WERI-Rb-1 (cell line): ENCODE results near the gene DHRS7B.

ENCODE experiments used
- DNase-seq: peaks from one replicate; pipeline ENCODE4 v3.0.0-alpha.2; 2020
- H3K27ac ChIP-seq: fragments of 250-450 bp; sonication (Bioruptor Pico); 2 replicates; pipeline ENCODE4 v1.5.1; 2020; ENCODE audit warnings: mild to moderate bottlenecking, moderate library complexity
- H3K27me3 ChIP-seq: fragments of 250-450 bp; sonication (Bioruptor Pico); 2 replicates; pipeline ENCODE4 v1.5.1; 2021; ENCODE audit warnings: mild to moderate bottlenecking, low read depth, moderate library complexity; ENCODE audit not compliant: insufficient read depth, severe bottlenecking
- H3K36me3 ChIP-seq: fragments of 250-450 bp; sonication (Bioruptor Pico); 2 replicates; pipeline ENCODE4 v1.5.1; 2020; ENCODE audit warnings: mild to moderate bottlenecking, moderate library complexity
- H3K4me3 ChIP-seq: 2 replicates; pipeline ENCODE4 v1.5.1; 2011; ENCODE audit warnings: low read depth, mild to moderate bottlenecking, control low read depth, low read length
- H3K9me3 ChIP-seq: fragments of 250-450 bp; sonication (Bioruptor Pico); 2 replicates; pipeline ENCODE4 v1.5.1; 2021; ENCODE audit warnings: mild to moderate bottlenecking, moderate library complexity; ENCODE audit not compliant: severe bottlenecking
- TF ChIP-seq, protein P1 (sequence below): IDR thresholded peaks from 2 replicates; pipeline ENCODE4 v1.5.1; 2011; ENCODE audit warnings: low read depth, mild to moderate bottlenecking, control low read depth, inconsistent platforms, low read length

The DHRS7B gene

DNA sequence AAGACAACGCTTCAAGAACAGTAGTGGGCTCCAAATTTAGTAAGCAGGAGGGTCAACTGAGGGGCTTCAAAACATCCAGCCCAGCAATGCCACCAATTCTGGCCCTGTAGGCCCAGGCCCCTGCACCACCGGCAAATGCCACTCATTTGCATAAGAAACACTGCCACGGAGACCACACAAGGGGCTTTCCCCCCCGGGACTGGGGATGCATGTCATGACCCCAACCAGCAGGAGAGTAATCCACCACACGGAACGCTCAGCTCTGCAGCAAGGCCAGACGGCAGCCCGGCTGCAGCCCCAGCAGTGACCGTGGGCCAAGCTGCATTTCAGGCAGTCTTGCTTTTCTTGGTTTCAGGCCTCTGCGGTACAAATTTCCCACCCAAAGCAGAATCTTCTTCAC is 73.1 kb downstream of the DHRS7B start:
- H3K27ac ChIP-seq = peak overlapping the region; percentile 45
- TF ChIP-seq, protein P1, sequence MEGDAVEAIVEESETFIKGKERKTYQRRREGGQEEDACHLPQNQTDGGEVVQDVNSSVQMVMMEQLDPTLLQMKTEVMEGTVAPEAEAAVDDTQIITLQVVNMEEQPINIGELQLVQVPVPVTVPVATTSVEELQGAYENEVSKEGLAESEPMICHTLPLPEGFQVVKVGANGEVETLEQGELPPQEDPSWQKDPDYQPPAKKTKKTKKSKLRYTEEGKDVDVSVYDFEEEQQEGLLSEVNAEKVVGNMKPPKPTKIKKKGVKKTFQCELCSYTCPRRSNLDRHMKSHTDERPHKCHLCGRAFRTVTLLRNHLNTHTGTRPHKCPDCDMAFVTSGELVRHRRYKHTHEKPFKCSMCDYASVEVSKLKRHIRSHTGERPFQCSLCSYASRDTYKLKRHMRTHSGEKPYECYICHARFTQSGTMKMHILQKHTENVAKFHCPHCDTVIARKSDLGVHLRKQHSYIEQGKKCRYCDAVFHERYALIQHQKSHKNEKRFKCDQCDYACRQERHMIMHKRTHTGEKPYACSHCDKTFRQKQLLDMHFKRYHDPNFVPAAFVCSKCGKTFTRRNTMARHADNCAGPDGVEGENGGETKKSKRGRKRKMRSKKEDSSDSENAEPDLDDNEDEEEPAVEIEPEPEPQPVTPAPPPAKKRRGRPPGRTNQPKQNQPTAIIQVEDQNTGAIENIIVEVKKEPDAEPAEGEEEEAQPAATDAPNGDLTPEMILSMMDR = no peak
- H3K27me3 ChIP-seq = no peaks in the 10 kb centered on the region
- peaks cover 38% of the 10 kb centered on the region for H3K36me3 ChIP-seq
- peak; percentile 28 for DNase-seq
- no peak overlapping the region for H3K4me3 ChIP-seq
- no peaks in the 10 kb centered on the region for H3K9me3 ChIP-seq

DNA sequence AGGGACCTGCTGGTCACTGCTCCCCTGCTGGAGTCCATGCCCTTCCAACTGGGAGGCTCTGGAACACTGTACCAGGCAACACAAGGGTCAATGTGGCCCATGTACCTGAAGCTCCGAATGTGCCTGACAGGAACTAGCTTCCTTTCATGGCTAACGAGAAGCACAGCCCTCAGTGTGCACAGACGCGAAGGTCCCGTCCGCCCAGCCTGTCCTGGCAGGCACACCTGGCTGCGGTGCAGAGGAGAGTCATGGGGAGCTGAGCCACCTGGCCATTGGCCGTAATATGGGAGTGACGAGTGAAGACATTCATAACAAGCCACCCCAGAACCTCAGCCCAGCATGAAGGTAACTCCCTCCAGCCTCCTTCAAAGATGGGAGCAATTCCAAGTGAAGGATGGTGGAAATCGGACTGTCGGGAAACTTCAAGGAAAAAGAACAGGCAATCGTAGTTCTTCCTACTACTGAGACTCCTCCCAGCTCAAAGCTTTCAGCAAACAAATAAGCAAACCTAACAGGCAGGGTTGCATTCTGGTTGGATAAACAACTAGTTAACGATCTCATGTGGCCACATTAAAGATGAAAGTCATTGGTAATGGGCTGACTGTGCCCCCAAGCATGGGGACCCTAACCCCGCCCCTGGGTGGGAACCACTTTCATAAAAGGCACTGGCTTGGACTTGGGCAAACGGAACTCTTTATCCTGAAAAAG is 74.0 kb downstream of the DHRS7B start:
- Histone ChIP-seq H3K27me3 (no peaks in the 10 kb centered on the region), H3K9me3 (no peaks in the 10 kb centered on the region), H3K27ac (no peak overlapping the region), H3K4me3 (no peak overlapping the region), H3K36me3 (peaks cover 38% of the 10 kb centered on the region)
- no peak for DNase-seq
- TF ChIP-seq, protein P1 = no peak

DNA sequence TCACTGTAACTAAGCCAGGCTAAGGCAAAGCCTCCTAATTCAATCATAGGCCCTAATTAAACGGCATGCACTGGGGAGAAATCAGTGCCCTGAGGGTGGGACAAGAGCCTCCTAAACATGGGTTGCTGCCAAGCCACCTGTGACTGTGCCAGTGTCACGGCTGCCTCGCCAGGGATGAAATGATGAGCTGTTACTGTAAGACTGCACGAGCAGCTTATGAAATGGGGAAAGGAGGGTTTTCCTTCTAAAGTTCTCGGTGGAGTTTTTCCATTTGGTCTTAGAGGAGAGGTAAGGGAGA is 74.5 kb downstream of the DHRS7B start:
- Histone ChIP-seq H3K36me3 (peaks cover 38% of the 10 kb centered on the region), H3K27ac (no peak overlapping the region), H3K27me3 (no peaks in the 10 kb centered on the region), H3K4me3 (no peak overlapping the region), H3K9me3 (no peaks in the 10 kb centered on the region)
- no peak for DNase-seq
- TF ChIP-seq, protein P1 = no peak

DNA sequence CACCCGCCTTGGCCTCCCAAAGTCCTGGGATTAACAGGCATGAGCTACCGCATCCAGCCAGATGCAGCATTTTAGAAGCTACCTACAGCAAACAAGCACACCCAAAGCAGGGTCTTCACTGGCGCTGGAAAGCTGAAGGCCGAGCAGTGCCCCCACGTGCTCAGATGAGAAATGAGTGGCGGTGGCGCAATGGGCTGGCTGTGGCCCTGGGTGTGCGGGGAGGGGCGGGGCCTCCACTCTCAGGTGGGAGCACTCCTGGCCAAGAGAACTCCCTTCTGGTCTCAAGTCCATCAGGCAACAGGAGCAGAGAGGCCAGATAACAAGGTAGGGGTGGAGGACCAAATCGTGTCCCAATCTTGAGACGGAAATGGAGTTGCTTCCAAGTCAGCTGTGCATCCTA is 75.1 kb downstream of the DHRS7B start:
- TF ChIP-seq, protein P1 = no peak
- H3K27me3 ChIP-seq = no peaks in the 10 kb centered on the region
- H3K36me3 ChIP-seq = peaks cover 37% of the 10 kb centered on the region
- no peaks in the 10 kb centered on the region for H3K9me3 ChIP-seq
- no peak overlapping the region for H3K27ac ChIP-seq
- no peak for DNase-seq
- no peak overlapping the region for H3K4me3 ChIP-seq

DNA sequence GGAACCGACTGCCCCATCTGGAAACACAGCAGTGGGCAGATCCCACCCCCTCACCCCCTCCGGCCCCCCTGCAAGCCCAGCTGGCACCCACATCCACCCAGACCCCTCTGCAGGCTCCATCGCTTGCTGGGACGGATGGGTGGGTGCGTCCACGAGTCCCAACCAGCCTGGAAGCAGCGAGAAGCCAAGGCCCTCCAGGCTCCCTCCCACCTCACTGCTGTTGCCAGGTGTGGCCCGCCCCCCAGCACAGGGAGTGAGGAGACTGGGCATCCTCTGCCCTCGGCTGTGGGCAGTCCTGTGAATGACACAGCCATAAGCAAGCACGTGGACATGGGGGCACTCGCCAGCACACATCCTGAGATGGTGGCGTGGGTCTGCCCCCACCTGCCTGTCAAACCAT is 75.7 kb downstream of the DHRS7B start:
- peaks cover 37% of the 10 kb centered on the region for H3K36me3 ChIP-seq
- DNase-seq = no peak
- no peak overlapping the region for H3K27ac ChIP-seq
- no peak overlapping the region for H3K4me3 ChIP-seq
- no peaks in the 10 kb centered on the region for H3K9me3 ChIP-seq
- TF ChIP-seq, protein P1 = no peak
- H3K27me3 ChIP-seq = no peaks in the 10 kb centered on the region

DNA sequence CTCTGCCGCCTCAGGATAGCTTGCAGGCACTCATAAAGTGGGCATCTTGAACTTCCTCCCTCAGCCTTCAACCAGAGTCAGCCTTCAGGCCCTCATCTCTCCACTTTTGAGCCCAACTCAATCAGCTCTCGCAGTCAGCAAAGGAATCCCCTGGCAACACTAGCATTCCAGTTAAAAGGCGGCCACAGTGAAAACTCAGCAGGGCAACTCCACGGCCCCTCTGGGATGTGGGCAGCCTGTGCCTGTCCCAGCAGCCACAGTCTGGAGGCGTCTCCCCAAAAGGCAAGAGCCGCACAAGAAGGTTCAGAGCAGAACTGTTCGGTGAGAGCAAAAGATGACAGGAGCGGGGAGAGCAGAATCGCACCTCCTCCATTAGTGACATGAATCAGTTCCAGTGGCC is 78.2 kb downstream of the DHRS7B start:
- DNase-seq = no peak
- no peak overlapping the region for H3K27ac ChIP-seq

More for the DNA sequence above, 78.2 kb downstream of the DHRS7B start:
- Histone ChIP-seq H3K36me3 (peaks cover 45% of the 10 kb centered on the region), H3K27me3 (no peaks in the 10 kb centered on the region), H3K4me3 (no peak overlapping the region), H3K9me3 (no peaks in the 10 kb centered on the region)
- TF ChIP-seq, protein P1 = no peak
